IPS DF 19.7 (cell line): Measurements from ENCODE around the gene S1PR1.

Experiments
- DNase-seq: peaks from one replicate; pipeline ENCODE4 v3.0.0-alpha.2; 2013; ENCODE audit warnings: low read depth, low spot score

S1PR1 gene

DNA sequence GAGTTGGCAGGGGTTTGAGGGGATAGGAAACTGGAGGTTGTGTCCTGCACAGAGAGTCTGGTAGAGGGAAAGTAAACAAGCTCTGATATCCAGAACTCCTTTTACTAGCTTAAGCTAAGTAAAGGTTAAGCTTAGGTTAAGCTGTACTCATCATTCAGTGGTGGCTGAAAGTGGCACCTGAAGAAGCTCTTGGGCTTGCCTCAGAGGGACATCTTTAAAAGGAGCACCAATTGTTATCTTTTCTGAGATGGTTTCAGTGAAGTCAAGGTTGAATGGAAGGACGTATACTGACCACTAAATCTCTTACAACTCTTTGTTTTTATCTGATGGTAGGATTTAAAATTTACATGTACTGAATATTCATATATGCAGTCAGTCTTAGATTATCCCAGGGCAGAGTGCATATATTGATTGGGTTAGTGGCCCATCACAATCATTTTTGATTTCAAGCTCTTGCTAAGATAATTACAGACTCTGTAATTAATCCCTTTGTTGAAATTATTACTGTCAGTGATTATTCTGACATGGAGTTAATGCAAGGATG, 43.3 kb downstream of the S1PR1 start:
- no peak for DNase-seq

DNA sequence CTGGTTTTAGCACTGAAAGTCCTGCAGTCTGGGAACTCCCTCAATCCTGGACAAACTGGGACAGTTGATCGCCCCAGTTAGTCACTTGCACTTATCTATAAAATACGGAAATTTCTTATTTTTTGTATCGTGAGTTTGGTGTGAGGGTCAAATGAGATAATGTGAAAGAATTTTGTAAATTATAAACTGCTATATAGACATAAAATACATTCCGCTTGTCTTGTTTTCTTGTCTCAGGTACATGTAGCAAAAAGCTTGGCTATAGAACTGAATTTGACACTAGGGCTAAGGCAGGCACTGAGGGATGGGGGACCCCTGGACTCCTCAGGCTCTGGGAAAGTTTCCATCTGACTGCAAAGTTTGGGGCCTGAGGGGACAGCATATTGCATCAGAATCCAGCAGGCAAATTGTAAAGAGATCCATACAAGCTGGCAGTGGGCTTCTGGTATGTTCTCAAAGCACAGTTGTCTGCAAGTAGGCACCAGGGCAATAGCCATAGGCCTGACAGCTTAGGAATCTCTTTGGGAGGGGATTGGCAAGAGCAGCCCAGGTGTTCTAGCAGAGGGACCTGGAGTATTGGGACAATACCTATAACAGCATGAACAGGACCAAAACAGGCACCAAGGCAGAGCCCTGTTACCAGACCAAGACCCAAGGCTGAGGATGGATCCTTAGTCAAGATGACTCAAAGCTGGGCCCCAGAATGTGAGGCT, 44.3 kb downstream of the S1PR1 start:
- no peak for DNase-seq

GRCh38 chr1:101281751-101282150, 44.9 kb downstream of the S1PR1 start:
- no peak for DNase-seq

DNA sequence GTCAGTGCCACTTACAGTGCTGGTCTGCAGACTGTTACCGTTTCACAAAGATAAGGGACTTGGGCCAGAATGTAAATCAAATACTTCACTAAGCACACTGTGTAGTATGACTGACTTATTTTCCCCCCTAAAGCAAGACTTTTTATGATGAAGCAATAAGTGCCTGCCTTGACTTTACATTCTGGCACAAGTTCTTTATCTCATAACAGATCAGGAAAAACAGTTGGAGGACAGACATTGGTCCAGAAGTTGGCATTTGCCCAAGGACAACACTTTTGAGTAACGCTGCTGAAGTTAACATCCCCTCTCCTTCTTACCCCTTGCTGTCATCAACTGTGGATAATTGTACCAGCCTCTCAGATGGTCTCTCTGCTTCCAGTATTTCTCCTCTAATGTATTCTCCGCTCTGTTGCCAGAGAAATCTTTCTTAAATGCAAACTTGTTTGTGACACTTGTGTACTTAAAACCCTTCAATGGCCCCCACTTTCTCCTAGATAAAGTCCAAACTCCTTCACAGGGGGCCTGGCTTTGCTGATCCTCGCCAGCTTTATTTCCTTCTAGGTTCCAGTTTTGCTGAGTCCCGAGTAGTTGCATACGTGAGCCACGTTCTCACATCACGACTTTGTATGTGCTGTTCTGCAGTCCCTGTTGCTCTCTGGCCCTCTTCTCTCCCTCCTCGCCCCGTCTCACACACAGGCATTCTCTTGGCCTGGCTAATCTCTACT, 45.7 kb downstream of the S1PR1 start:
- DNase-seq = no peak

- DNase-seq = no peak
These were observed 46.6 kb downstream of the S1PR1 start for GRCh38 chr1:101283443-101283842.

DNA sequence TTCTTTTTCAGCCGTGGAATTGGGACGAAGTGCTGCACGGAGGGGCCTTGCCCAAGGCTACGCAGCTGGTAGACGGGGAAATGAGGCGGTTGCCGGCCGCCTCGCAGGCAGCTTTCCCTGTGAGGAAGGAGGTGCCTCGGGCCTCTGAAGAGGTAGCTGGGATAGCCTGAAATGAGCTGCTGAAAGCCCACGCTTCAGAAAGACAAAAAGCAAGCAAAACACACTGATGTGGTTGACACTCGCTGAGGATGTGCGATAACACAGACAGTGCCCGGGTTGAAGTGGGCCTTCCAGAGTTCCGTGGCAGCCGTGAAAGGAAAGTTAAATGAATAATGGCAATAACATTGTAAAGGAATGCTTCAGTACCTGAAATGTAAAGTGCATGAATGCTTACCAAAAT, 47.2 kb downstream of the S1PR1 start:
- no peak for DNase-seq

- DNase-seq = no peak
These were observed 47.9 kb downstream of the S1PR1 start for GRCh38 chr1:101284622-101285218.

- no peak for DNase-seq
These were observed 49.2 kb downstream of the S1PR1 start for GRCh38 chr1:101285922-101286570.

DNA sequence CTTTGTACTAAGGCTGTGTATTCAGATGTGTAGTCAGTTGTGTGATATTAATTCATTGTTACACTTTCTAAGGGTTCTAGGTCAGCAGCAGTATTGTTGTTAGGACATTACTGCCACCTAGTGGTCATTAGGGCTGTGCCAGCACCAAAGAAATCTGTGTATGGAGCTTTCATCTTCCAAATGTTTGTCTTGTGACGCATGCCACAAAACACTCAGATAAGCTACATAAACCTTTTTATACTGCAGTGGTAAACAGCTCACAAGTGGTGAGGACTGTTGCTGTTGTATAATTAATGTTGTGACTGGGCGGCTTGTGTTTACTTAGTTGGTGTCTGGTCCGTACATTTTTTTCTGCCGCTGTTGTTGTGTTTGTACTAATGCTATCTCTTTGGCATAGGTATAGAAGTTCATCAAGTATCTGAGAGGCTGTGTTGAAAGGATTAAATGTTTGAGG, 51.7 kb downstream of the S1PR1 start:
- DNase-seq = no peak

DNA sequence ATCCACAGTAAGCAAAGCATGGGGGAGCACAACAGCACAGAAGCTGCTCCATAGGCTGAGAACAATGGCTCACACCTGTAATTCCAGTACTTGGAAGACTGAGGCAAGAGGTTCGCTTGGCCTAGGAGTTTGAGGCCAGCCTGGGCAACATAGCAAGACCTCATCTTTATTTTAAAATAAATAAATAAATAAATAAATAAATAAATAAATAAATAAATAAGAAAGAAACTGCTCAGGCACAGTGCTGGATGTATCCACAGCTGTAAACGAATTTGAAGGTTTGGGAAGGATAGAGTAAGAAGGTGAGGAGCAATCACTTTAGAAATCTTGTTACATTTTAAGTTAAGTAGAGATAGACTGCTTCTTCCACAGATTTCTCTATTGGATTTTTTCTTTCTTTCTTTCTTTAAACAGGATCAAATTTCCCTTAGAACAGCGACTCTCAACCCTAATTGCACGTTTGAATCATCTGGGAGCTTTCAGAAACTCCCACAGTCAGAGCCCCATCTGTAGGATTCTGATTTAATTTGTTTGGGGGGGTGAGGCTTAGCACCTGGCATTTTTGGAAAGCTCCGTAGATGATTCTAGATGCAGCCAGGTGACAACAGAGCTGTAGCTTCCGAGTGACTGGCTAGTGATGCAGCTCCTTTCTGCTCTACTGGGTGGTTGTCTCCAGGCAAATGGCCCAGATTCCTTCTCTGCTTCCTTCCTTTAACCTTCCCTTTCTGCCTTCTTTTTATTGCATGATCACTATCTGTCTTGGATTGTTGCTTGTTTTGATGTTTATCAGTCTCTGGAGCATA, 53.5 kb downstream of the S1PR1 start:
- no peak for DNase-seq
